Measurements from ENCODE around the gene ALKAL2.

DNA sequence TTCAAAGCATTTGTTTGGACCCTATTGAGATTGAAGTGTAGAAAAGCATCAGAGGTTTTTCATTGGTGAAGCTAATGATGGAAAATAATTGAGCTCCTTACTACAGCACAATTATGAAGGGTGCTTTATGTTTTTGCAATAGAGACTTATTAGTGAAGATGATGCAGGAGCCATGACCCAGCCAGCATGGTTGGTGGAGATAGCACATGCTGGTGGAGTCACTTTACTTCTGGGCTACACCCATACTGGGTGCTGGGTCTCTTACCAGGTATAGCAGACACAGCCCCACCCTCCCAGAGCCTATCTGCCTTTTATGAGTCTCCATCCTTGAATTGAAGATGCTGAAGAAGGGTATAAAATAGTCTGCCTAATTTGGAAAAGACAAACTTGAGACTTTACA, 19.6 kb downstream of the ALKAL2 start:
- TF ChIP-seq, protein P1, sequence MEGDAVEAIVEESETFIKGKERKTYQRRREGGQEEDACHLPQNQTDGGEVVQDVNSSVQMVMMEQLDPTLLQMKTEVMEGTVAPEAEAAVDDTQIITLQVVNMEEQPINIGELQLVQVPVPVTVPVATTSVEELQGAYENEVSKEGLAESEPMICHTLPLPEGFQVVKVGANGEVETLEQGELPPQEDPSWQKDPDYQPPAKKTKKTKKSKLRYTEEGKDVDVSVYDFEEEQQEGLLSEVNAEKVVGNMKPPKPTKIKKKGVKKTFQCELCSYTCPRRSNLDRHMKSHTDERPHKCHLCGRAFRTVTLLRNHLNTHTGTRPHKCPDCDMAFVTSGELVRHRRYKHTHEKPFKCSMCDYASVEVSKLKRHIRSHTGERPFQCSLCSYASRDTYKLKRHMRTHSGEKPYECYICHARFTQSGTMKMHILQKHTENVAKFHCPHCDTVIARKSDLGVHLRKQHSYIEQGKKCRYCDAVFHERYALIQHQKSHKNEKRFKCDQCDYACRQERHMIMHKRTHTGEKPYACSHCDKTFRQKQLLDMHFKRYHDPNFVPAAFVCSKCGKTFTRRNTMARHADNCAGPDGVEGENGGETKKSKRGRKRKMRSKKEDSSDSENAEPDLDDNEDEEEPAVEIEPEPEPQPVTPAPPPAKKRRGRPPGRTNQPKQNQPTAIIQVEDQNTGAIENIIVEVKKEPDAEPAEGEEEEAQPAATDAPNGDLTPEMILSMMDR (IDR thresholded peaks at IDR 0.05), result no peak
- TF ChIP-seq POLR2A (IDR thresholded peaks at IDR 0.05) (no peak), EP300 (IDR thresholded peaks at IDR 0.05) (no peak), POLR2AphosphoS5 (IDR thresholded peaks at IDR 0.05) (no peak)
